Mucosa of rectum (tissue), 2 donors: ENCODE measurements around the gene CDKN2AIP.
"Not testable (repeated sequence)": the region's sequence is repeated elsewhere in the genome, so short reads cannot be mapped to it uniquely, and the experiment has no call there.

ENCODE experiments used
- H3K27ac ChIP-seq, 2 donors: one replicate each; pipeline ENCODE4 v1.7.0; 2013; ENCODE audit warnings: inconsistent platforms in 2 of 2, low read depth in 2 of 2, low read length in 2 of 2
- H3K27me3 ChIP-seq, 2 donors: one replicate each; pipeline ENCODE4 v1.7.0; 2013; ENCODE audit warnings: low read length in 2 of 2; ENCODE audit not compliant: control insufficient read depth in 2 of 2, insufficient read depth in 2 of 2
- H3K36me3 ChIP-seq, 2 donors: one replicate each; pipeline ENCODE4 v1.7.0; 2013; ENCODE audit warnings: low read length in 2 of 2; ENCODE audit not compliant: control insufficient read depth in 2 of 2, insufficient read depth in 2 of 2
- H3K4me1 ChIP-seq, 2 donors: one replicate each; pipeline ENCODE4 v1.7.0; 2013; ENCODE audit warnings: low read length in 2 of 2, mild to moderate bottlenecking in 1 of 2; ENCODE audit not compliant: control insufficient read depth in 2 of 2, insufficient read depth in 2 of 2
- H3K4me3 ChIP-seq, 2 donors: one replicate each; pipeline ENCODE4 v1.7.0; 2013; ENCODE audit warnings: low read length in 2 of 2
- H3K9ac ChIP-seq, 2 donors: one replicate each; pipeline ENCODE4 v1.7.0; 2013; ENCODE audit warnings: low read length in 2 of 2, low read depth in 1 of 2, mild to moderate bottlenecking in 1 of 2
- H3K9me3 ChIP-seq, 2 donors: one replicate each; pipeline ENCODE4 v1.7.0; 2013; ENCODE audit warnings: low read length in 2 of 2; ENCODE audit not compliant: control insufficient read depth in 2 of 2
- donor health status: healthy.
- donor health status: Normal muscosa, but diverticular disease.

The CDKN2AIP gene

DNA sequence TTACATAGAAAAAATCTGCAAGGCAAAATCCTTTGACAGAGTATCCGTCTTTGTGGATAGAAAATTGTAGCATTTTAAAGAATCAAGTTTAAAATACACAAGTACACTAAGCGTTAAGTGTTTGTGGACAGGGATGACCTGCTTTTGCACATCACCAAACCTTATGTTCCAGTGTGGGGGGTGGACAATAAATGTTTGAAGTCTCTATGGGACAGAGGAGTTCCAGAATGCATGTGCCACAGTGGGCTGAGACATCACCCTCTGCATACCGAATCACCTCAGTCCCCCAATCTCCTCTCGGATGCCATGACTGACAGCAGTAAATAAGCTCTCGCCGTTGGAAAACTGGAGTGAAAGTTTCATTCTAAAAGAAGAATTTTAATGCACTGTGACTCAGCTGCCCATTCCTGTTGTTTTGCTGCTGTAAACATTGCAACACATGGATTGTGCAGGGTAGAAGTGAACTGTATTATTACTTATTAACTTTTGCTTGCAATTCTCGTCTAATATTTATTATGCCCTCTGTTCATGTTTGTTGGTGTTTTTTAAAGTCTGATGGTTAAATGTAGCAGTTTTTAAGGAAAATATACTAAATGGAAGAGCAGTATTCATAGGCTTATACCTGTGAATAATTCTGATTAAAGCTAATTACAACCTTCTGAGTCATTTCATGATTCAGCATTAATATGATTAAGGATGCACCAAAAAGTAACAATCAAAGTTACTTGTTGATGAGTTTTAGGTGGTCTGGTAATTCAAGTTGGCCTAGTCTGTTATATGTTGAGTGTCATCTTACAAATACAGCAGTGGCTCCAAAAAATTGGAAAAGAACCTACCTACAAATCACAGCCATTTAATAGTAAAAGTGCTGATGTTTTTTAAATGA, 24.0 kb downstream of the CDKN2AIP start:
- peaks cover 0 to 3% of the 10 kb centered on the region in 2 donors for H3K4me1 ChIP-seq
- H3K4me3 ChIP-seq, result no peak overlapping the region
- no peak overlapping the region for H3K27ac ChIP-seq
- no peaks in the 10 kb centered on the region for H3K9me3 ChIP-seq
- no peak overlapping the region for H3K9ac ChIP-seq
- H3K27me3 ChIP-seq, result no peaks in the 10 kb centered on the region
- no peaks in the 10 kb centered on the region for H3K36me3 ChIP-seq

DNA sequence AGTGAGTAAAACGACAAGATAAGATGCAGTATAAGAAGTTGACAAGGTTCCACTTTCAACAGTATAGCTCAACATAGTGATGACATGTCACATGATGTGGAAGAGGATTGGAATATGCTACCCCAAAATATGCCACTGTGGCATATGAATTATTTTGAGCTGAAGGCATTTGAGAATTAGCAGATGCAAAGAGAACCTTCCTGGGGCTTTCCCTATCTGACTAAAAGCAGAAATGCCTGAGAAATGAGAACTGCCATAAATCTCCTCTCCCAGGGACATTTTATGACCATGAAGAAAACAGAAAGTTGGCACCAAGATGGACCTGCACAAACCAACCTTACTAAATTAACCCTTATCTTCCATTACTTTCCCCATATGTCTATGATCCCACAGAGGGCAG, 24.8 kb downstream of the CDKN2AIP start:
- Histone ChIP-seq H3K4me1 (peaks cover 0 to 3% of the 10 kb centered on the region in 2 donors), H3K9me3 (no peaks in the 10 kb centered on the region)

DNA sequence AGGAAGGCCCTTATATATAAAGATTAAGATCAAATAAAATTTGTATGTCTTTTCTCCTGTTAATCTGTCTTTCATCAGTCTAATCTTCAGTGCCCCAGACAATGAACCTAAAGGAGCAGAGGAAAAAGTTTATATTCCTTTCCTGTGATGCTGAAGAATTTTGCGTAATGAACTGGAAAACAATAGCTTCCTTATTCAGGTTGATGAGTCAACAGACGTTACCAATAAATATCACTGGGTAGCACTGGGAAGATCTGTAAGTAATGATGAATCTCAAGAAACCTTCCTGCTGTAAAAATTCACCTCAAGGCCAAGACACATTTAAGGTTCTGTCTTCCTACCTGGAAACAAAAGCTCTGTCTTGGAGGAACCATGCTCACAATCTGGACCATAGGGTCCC, 25.5 kb downstream of the CDKN2AIP start:
- no peak overlapping the region for H3K27ac ChIP-seq

More for the DNA sequence above, 24.8 kb downstream of the CDKN2AIP start:
- no peak overlapping the region for H3K27ac ChIP-seq
- H3K27me3 ChIP-seq, result no peaks in the 10 kb centered on the region
- no peak overlapping the region for H3K4me3 ChIP-seq
- no peaks in the 10 kb centered on the region for H3K36me3 ChIP-seq
- no peak overlapping the region for H3K9ac ChIP-seq

DNA sequence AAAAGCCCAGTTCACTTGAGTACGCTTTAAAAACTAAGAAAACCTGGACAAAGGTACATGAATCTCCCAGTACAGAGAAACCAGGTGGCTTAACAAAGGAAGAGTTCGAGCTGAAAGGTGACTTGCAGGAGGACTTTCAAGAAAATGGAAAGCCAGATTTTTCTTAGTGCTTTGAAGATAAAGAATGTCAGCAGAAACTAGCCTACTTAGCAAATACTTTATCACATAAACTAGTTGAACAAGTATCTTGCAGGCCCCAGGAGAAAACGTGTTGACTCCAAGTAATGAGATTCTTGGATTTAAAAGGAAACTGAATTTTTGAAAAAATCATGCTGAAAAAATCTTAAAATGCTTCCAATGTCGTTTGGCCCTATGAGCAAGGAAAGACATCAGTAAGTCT, 26.4 kb downstream of the CDKN2AIP start:
- Histone ChIP-seq H3K9me3 (no peaks in the 10 kb centered on the region), H3K27ac (no peak overlapping the region), H3K36me3 (no peaks in the 10 kb centered on the region), H3K27me3 (no peaks in the 10 kb centered on the region), H3K4me1 (peaks cover 0 to 3% of the 10 kb centered on the region in 2 donors), H3K4me3 (no peak overlapping the region), H3K9ac (no peak overlapping the region)

More for the DNA sequence above, 25.5 kb downstream of the CDKN2AIP start:
- Histone ChIP-seq H3K4me3 (no peak overlapping the region), H3K4me1 (peaks cover 0 to 3% of the 10 kb centered on the region in 2 donors), H3K27me3 (no peaks in the 10 kb centered on the region), H3K9ac (no peak overlapping the region), H3K36me3 (no peaks in the 10 kb centered on the region), H3K9me3 (no peaks in the 10 kb centered on the region)

DNA sequence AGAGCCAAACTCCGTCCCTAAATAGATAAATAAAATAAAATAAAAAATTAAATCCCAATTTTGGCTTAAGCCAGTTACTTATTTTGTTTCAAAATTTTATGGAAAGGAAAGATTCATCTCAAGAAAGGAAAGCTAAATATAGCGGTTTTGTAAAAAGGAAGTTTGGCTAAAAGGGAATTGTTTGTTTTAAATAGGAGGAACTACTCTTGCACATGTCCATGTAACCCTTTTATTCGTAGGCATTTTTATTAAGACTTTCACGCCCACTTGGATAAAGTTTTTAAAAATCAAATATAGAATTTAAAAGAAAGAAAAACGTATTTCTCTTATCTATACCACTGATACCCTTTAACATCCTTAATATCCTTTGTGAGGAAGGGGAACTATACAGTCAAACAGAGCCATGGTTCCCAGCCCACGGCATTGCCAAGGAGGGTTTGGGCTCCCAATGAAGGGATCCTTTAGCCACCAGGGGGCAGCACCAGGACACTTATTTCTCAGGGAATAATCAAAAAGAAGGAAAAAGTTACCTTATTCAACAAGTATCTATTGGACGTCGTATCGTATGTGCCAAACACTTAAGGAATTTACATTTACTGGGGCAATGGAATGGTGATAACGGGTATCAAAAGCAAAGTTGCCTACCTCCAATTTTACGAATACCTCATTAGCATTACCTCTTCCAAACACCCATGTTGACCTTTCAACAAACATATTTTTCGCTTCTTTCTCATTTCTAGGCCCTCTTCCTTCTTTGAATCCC, 27.7 kb downstream of the CDKN2AIP start:
- Histone ChIP-seq H3K27me3 (no peaks in the 10 kb centered on the region), H3K4me3 (peak overlapping the region in 1 of 2 donors; percentile 32), H3K9ac (peak overlapping the region in 1 of 2 donors; percentile 18), H3K9me3 (no peaks in the 10 kb centered on the region), H3K36me3 (no peaks in the 10 kb centered on the region), H3K4me1 (peaks cover 0 to 3% of the 10 kb centered on the region in 2 donors), H3K27ac (no peak overlapping the region)

DNA sequence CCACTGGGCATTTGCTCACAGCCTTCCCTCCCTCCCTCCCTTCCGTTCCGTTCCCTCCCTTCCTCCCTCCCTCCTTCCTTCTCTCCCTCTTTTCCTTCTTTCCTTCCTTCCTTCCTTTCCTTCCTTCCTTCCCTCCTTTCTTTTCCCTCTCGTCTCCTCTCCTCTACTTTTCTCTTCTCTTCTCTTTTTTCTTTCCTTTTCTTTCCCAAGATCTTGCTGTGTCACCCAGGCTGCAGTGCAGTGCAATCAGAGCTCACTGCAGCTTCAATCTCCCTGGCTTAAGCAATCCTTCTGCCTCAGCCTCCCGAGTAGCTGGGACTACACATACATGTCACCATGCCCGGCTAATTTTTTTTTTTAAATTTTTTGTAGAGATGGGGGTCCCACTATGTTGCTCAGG, 33.7 kb downstream of the CDKN2AIP start:
- H3K27me3 ChIP-seq, result no peaks in the 10 kb centered on the region
- H3K4me3 ChIP-seq, result no peak overlapping the region
- H3K9me3 ChIP-seq, result no peaks in the 10 kb centered on the region
- H3K27ac ChIP-seq, result no peak overlapping the region
- H3K36me3 ChIP-seq, result no peaks in the 10 kb centered on the region
- no peak overlapping the region for H3K9ac ChIP-seq
- no peaks in the 10 kb centered on the region for H3K4me1 ChIP-seq

DNA sequence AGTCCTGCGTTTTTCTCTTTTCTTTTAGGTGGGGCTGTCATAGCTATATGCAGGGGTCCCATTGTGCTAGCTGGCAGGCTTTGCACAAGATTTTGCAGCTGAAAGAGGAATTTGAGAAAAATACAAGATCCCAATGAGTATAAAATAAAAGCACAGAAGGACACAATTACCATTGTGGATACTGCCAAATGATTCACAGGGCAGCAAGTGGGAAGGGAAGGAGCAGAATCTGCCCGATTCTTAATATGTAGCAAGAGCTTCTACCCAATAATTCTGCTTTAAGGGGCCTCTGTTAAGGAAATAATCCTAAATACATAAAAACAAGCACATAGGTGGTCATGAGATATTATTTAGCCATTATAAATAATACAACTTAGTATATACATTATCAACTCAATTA, 34.5 kb downstream of the CDKN2AIP start:
- H3K9ac ChIP-seq, result no peak overlapping the region
- H3K36me3 ChIP-seq, result no peaks in the 10 kb centered on the region
- no peak overlapping the region for H3K27ac ChIP-seq
- no peaks in the 10 kb centered on the region for H3K4me1 ChIP-seq
- H3K9me3 ChIP-seq, result no peaks in the 10 kb centered on the region
- H3K4me3 ChIP-seq, result no peak overlapping the region
- H3K27me3 ChIP-seq, result no peaks in the 10 kb centered on the region

DNA sequence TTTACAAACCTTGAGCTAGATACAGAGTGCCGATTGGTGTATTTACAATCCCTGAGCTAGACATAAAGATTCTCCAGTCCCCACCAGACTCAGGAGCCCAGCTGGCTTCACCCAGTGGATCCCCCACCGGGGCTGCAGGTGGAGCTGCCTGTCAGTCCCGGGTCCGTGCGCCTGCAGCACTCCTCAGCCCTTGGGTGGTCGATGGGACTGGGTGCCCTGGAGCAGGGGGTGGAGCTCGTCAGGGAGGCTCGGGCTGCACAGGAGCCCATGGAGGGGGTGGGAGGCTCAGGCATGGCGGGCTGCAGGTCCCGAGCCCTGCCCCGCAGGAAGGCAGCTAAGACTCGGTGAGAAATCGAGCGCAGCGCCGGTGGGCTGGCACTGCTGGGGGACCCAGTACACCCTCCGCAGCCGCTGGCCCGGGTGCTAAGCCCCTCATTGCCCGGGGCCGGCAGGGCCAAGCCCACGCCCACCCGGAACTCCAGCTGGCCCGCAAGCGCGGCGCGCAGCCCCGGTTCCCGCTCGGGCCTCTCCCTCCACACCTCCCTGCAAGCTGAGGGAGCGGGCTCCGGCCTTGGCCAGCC, 38.2 kb downstream of the CDKN2AIP start:
- H3K9ac ChIP-seq, H3K36me3 ChIP-seq, H3K27me3 ChIP-seq, H3K27ac ChIP-seq, H3K4me3 ChIP-seq, H3K9me3 ChIP-seq, H3K4me1 ChIP-seq: not testable (repeated sequence)

DNA sequence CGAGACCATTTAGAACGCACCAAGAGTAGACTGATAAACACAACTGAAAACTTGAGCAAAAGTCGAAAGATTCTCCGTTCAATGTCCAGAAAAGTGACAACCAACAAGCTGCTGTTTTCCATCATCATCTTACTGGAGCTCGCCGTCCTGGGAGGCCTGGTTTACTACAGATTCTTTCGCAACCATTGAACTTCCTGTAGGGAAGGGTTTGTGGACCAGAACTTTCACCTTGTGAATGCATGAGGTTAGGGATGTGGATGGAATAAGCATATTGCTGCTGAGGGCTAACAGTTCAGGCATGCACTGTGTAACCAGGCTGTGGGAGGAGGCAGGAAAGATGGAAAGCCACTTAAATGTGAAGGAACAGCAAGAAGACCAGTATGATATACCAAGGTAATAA, 39.6 kb downstream of the CDKN2AIP start:
- H3K4me1 ChIP-seq, result no peaks in the 10 kb centered on the region
- H3K36me3 ChIP-seq, result no peaks in the 10 kb centered on the region
- H3K27me3 ChIP-seq, result no peaks in the 10 kb centered on the region
- no peak overlapping the region for H3K9ac ChIP-seq
- no peaks in the 10 kb centered on the region for H3K9me3 ChIP-seq
- no peak overlapping the region for H3K4me3 ChIP-seq
- no peak overlapping the region for H3K27ac ChIP-seq
